Muscle layer of colon (tissue), 2 donors: ENCODE results near the gene HELZ2.

Source experiments
- H3K27ac ChIP-seq: one replicate; pipeline ENCODE4 v1.7.0; 2013; ENCODE audit warnings: low read depth, mild to moderate bottlenecking, low read length, moderate library complexity
- H3K27me3 ChIP-seq, 2 donors: one replicate each; pipeline ENCODE4 v1.7.0; 2013; ENCODE audit warnings: low read length in 2 of 2, mild to moderate bottlenecking in 2 of 2; ENCODE audit not compliant: insufficient read depth in 2 of 2, control insufficient read depth in 1 of 2
- H3K36me3 ChIP-seq: one replicate; pipeline ENCODE4 v1.7.0; 2013; ENCODE audit warnings: mild to moderate bottlenecking, low read length; ENCODE audit not compliant: insufficient read depth
- H3K4me1 ChIP-seq: one replicate; pipeline ENCODE4 v1.7.0; 2013; ENCODE audit warnings: mild to moderate bottlenecking, low read length; ENCODE audit not compliant: insufficient read depth
- H3K4me3 ChIP-seq, 2 donors: one replicate each; pipeline ENCODE4 v1.7.0; 2013; ENCODE audit warnings: low read length in 2 of 2, low read depth in 1 of 2, mild to moderate bottlenecking in 1 of 2, moderate library complexity in 1 of 2
- H3K9ac ChIP-seq: one replicate; pipeline ENCODE4 v1.7.0; 2013; ENCODE audit warnings: low read length
- H3K9me3 ChIP-seq: one replicate; pipeline ENCODE4 v1.7.0; 2013; ENCODE audit warnings: mild to moderate bottlenecking, low read length
- donor health status: abdominal sarcoma.
- donor health status: Adenocarcinoma of cecum.

HELZ2 gene

GRCh38 chr20:63551068-63551467 is 23.0 kb downstream of the HELZ2 start:
- Histone ChIP-seq H3K4me1 (no peaks in the 10 kb centered on the region), H3K27me3 (peaks cover 0 to 56% of the 10 kb centered on the region in 2 donors), H3K9ac (no peak overlapping the region), H3K4me3 (no peak overlapping the region), H3K27ac (no peak overlapping the region), H3K9me3 (no peaks in the 10 kb centered on the region), H3K36me3 (no peaks in the 10 kb centered on the region)

- H3K36me3 ChIP-seq, result no peaks in the 10 kb centered on the region
- H3K9ac ChIP-seq, result no peak overlapping the region
- H3K27me3 ChIP-seq, result peaks cover 0 to 57% of the 10 kb centered on the region in 2 donors
- no peak overlapping the region for H3K27ac ChIP-seq
- no peaks in the 10 kb centered on the region for H3K9me3 ChIP-seq
- no peak overlapping the region for H3K4me3 ChIP-seq
- H3K4me1 ChIP-seq, result no peaks in the 10 kb centered on the region
These were observed 24.3 kb downstream of the HELZ2 start for GRCh38 chr20:63549679-63550282.

- Histone ChIP-seq H3K9me3 (no peaks in the 10 kb centered on the region), H3K4me3 (no peak overlapping the region), H3K27ac (no peak overlapping the region), H3K4me1 (no peaks in the 10 kb centered on the region), H3K9ac (no peak overlapping the region), H3K36me3 (no peaks in the 10 kb centered on the region), H3K27me3 (peaks cover 0 to 49% of the 10 kb centered on the region in 2 donors)
These were observed 25.0 kb downstream of the HELZ2 start for GRCh38 chr20:63549019-63549418.

GRCh38 chr20:63548542-63548941 is 25.5 kb downstream of the HELZ2 start:
- peaks cover 0 to 44% of the 10 kb centered on the region in 2 donors for H3K27me3 ChIP-seq

GRCh38 chr20:63547725-63548480 is 26.1 kb downstream of the HELZ2 start, which contains the start of gene SRMS:
Gene SRMS (minus strand): TSS chr20:63547749. CDS start chr20:63547463, 286 bp downstream.
- H3K36me3 ChIP-seq, result no peaks in the 10 kb centered on the region
- no peak within 1 kb of the TSS for H3K9ac ChIP-seq
- H3K27me3 ChIP-seq, result peaks cover 0 to 38% of the 10 kb centered on the region in 2 donors
- no peak within 1 kb of the TSS for H3K27ac ChIP-seq
- H3K9me3 ChIP-seq, result no peaks in the 10 kb centered on the region
- no peaks in the 10 kb centered on the region for H3K4me1 ChIP-seq
- H3K4me3 ChIP-seq, result no peak within 1 kb of the TSS

More at GRCh38 chr20:63548542-63548941, 25.5 kb downstream of the HELZ2 start:
- Histone ChIP-seq H3K9ac (no peak overlapping the region), H3K4me3 (no peak overlapping the region), H3K27ac (no peak overlapping the region), H3K4me1 (no peaks in the 10 kb centered on the region), H3K36me3 (no peaks in the 10 kb centered on the region), H3K9me3 (no peaks in the 10 kb centered on the region)

GRCh38 chr20:63546956-63547724 is 26.9 kb downstream of the HELZ2 start:
- peaks cover 0 to 34% of the 10 kb centered on the region in 2 donors for H3K27me3 ChIP-seq
- H3K4me3 ChIP-seq, result no peak overlapping the region
- no peak overlapping the region for H3K9ac ChIP-seq
- H3K27ac ChIP-seq, result no peak overlapping the region
- H3K4me1 ChIP-seq, result no peaks in the 10 kb centered on the region
- H3K9me3 ChIP-seq, result no peaks in the 10 kb centered on the region
- no peaks in the 10 kb centered on the region for H3K36me3 ChIP-seq

GRCh38 chr20:63546256-63546955 is 27.6 kb downstream of the HELZ2 start:
- no peaks in the 10 kb centered on the region for H3K4me1 ChIP-seq
- H3K27me3 ChIP-seq, result peaks cover 0 to 34% of the 10 kb centered on the region in 2 donors
- no peak overlapping the region for H3K27ac ChIP-seq
- H3K36me3 ChIP-seq, result no peaks in the 10 kb centered on the region
- H3K9ac ChIP-seq, result no peak overlapping the region
- H3K4me3 ChIP-seq, result no peak overlapping the region
- H3K9me3 ChIP-seq, result no peaks in the 10 kb centered on the region

GRCh38 chr20:63545814-63546213 is 28.2 kb downstream of the HELZ2 start:
- Histone ChIP-seq H3K9me3 (no peaks in the 10 kb centered on the region), H3K36me3 (no peaks in the 10 kb centered on the region), H3K4me1 (no peaks in the 10 kb centered on the region), H3K27me3 (peaks cover 0 to 31% of the 10 kb centered on the region in 2 donors), H3K4me3 (no peak overlapping the region), H3K9ac (no peak overlapping the region), H3K27ac (no peak overlapping the region)

GRCh38 chr20:63544958-63545516 is 29.0 kb downstream of the HELZ2 start:
- Histone ChIP-seq H3K9me3 (no peaks in the 10 kb centered on the region), H3K36me3 (no peaks in the 10 kb centered on the region), H3K4me1 (no peaks in the 10 kb centered on the region), H3K27ac (no peak overlapping the region), H3K9ac (no peak overlapping the region), H3K27me3 (peaks cover 0 to 30% of the 10 kb centered on the region in 2 donors), H3K4me3 (no peak overlapping the region)

GRCh38 chr20:63544241-63544957 is 29.6 kb downstream of the HELZ2 start:
- Histone ChIP-seq H3K9ac (no peak overlapping the region), H3K4me3 (no peak overlapping the region), H3K9me3 (no peaks in the 10 kb centered on the region), H3K4me1 (no peaks in the 10 kb centered on the region), H3K36me3 (no peaks in the 10 kb centered on the region), H3K27ac (no peak overlapping the region), H3K27me3 (peaks cover 0 to 30% of the 10 kb centered on the region in 2 donors)
